GM13976 (cell line): ENCODE data around the gene ZNF583.
A peak's percentile ranks its signal among the peaks of the same experiment; 100 is the strongest.

Experiments
- DNase-seq: peaks from one replicate; pipeline ENCODE4 v3.0.0; 2012; ENCODE audit warnings: low spot score
- CTCF ChIP-seq: IDR thresholded peaks from 2 replicates; pipeline ENCODE4 v1.5.1; 2012; ENCODE audit warnings: borderline replicate concordance, mild to moderate bottlenecking; ENCODE audit not compliant: insufficient read depth; ENCODE audit errors: extremely low read depth, missing control alignments, control extremely low read depth
- in situ Hi-C: fragments of 300-500 bp; cut with MboI; formaldehyde crosslinking; loops from one replicate; pipeline ENCODE4 v1.12.0; 2022; ENCODE audit warnings: low sequenced_read_pairs, mixed read lengths, inconsistent platforms; ENCODE audit not compliant: unreplicated experiment

ZNF583 gene

GRCh38 chr19:56372281-56372680 is 31.9 kb upstream of the ZNF583 start:
- DNase-seq: no peak
- TF ChIP-seq CTCF: no peak
- in situ Hi-C loops: no loop called here

GRCh38 chr19:56377105-56377924 is 26.8 kb upstream of the ZNF583 start:
- TF ChIP-seq CTCF: no peak
- no peak for DNase-seq
- in situ Hi-C loops: no loop called here

- no peak for DNase-seq
- no peak for TF ChIP-seq CTCF
- in situ Hi-C loops: no loop called here
Measured at GRCh38 chr19:56383826-56384605, 20.1 kb upstream of the ZNF583 start.

GRCh38 chr19:56393119-56394012 is 10.8 kb upstream of the ZNF583 start, which contains the start of gene ZNF582:
ZNF582 (minus strand) TSS chr19:56393534; CDS start chr19:56391752, 1,782 bp downstream.
- peak; percentile 80 for TF ChIP-seq CTCF
- peak; percentile 96 for DNase-seq
- in situ Hi-C loops: no loop called here

- DNase-seq: no peak
- in situ Hi-C loops: no loop called here
- TF ChIP-seq CTCF: no peak
Measured at GRCh38 chr19:56398809-56399208, 5.3 kb upstream of the ZNF583 start.

- no peak for TF ChIP-seq CTCF
- in situ Hi-C loops: no loop called here
- DNase-seq: no peak
Measured at GRCh38 chr19:56400485-56400884, 3.6 kb upstream of the ZNF583 start.
